ENCODE measurements around the gene PLA2G5. TPM values are rescaled to one million over a fixed set of nuclear protein-coding genes. Genes with fewer than 3 reads are reported as not detected.
A peak's percentile ranks its signal among the peaks of the same experiment; 100 is the strongest.

PLA2G5 gene
- total RNA-seq, 4 donors from 2014 or later: 0.97 to 6.7 (median 2.3) TPM; not detected in 1

- Histone ChIP-seq H3K27ac (peak overlapping the region in 2 of 4 donors; percentile 44 to 52), H3K27me3 (peaks cover 0 to 14% (median 0%) of the 10 kb centered on the region in 4 donors), H3K4me3 (no peak overlapping the region), H3K36me3 (no peaks in the 10 kb centered on the region), H3K9me3 (no peaks in the 10 kb centered on the region), H3K4me1 (peaks cover 0 to 4% (median 0%) of the 10 kb centered on the region in 3 donors)
- TF ChIP-seq POLR2A (IDR thresholded peaks at IDR 0.05): no peak
- TF ChIP-seq, protein P1, sequence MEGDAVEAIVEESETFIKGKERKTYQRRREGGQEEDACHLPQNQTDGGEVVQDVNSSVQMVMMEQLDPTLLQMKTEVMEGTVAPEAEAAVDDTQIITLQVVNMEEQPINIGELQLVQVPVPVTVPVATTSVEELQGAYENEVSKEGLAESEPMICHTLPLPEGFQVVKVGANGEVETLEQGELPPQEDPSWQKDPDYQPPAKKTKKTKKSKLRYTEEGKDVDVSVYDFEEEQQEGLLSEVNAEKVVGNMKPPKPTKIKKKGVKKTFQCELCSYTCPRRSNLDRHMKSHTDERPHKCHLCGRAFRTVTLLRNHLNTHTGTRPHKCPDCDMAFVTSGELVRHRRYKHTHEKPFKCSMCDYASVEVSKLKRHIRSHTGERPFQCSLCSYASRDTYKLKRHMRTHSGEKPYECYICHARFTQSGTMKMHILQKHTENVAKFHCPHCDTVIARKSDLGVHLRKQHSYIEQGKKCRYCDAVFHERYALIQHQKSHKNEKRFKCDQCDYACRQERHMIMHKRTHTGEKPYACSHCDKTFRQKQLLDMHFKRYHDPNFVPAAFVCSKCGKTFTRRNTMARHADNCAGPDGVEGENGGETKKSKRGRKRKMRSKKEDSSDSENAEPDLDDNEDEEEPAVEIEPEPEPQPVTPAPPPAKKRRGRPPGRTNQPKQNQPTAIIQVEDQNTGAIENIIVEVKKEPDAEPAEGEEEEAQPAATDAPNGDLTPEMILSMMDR (IDR thresholded peaks at IDR 0.05): no peak
- intact Hi-C loops (cut with DNase I): no loop called here
- 76% methylated on average over 2 of the region's 2 CpGs; no CpG with 5 or more reads in 1 of the 2 donors for WGBS, 2 donors
- no peak for DNase-seq
Observed at GRCh38 chr1:20073256-20073655, 3.3 kb downstream of the PLA2G5 start.

DNA sequence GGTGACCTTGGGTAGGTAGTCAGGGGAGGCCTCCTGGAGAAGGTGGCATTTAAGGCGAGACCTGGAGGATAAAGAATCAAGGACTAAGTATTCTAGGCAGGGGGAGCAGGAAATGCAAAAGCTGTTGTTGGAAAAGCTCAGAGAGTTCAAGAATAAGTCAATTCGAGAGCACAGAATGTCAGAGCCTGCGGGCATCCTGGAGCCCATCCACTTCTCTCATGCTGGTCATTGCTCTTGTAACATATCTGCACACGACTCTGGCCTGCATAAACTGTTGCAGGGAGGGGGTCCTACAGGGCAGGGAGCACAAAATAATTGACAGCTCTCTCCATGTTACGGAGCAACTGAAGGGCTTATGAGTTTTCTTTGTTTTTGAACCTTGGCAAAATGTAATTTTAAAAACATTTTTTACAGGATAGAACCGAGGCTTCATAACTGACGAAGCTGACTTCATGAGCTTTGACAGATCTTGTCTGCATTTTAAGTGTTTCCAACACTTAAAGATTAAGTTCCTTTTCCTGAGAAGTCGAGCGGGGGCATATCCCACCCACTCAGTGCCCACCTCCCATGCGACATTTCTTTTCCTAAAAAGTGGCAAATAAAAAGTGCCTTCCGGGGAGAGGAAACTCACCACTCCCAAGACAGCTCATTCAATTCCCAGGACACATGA lies 4.2 kb downstream of the PLA2G5 start:
- DNase-seq: no peak
- Histone ChIP-seq H3K27ac (peak overlapping the region in 1 of 4 donors; percentile 71), H3K4me3 (no peak overlapping the region), H3K4me1 (peaks cover 0 to 4% (median 0%) of the 10 kb centered on the region in 3 donors), H3K27me3 (peaks cover 0 to 14% (median 0%) of the 10 kb centered on the region in 4 donors), H3K9me3 (no peaks in the 10 kb centered on the region), H3K36me3 (no peaks in the 10 kb centered on the region)
- TF ChIP-seq POLR2A (IDR thresholded peaks at IDR 0.05): no peak
- TF ChIP-seq, protein P1 (IDR thresholded peaks at IDR 0.05): no peak
- intact Hi-C loops (cut with DNase I): no loop called here
- 54 to 61% methylated on average over 11 of the region's 11 CpGs for WGBS, 2 donors

GRCh38 chr1:20074725-20075171 lies 4.8 kb downstream of the PLA2G5 start:
- 36 to 57% methylated on average over 2 to 8 of the region's 8 CpGs for WGBS, 2 donors
- Histone ChIP-seq H3K27ac (peak overlapping the region in 1 of 4 donors; percentile 71), H3K36me3 (no peaks in the 10 kb centered on the region), H3K27me3 (peaks cover 0 to 14% (median 0%) of the 10 kb centered on the region in 4 donors), H3K4me3 (no peak overlapping the region), H3K4me1 (peaks cover 0 to 3% (median 0%) of the 10 kb centered on the region in 3 donors), H3K9me3 (no peaks in the 10 kb centered on the region)
- intact Hi-C loops (cut with DNase I): no loop called here
- TF ChIP-seq POLR2A (IDR thresholded peaks at IDR 0.05): no peak
- TF ChIP-seq, protein P1 (IDR thresholded peaks at IDR 0.05): no peak
- no peak for DNase-seq

GRCh38 chr1:20075345-20075744 lies 5.4 kb downstream of the PLA2G5 start:
- peaks cover 0 to 14% (median 0%) of the 10 kb centered on the region in 4 donors for H3K27me3 ChIP-seq
- 67 to 76% methylated on average over 2 of the region's 2 CpGs for WGBS, 2 donors
- DNase-seq: no peak
- intact Hi-C loops (cut with DNase I): no loop called here
- no peaks in the 10 kb centered on the region for H3K4me1 ChIP-seq
- H3K27ac ChIP-seq: peak overlapping the region in 1 of 4 donors; percentile 71
- H3K4me3 ChIP-seq: no peak overlapping the region
- TF ChIP-seq, protein P1 (IDR thresholded peaks at IDR 0.05): no peak
- TF ChIP-seq POLR2A (IDR thresholded peaks at IDR 0.05): no peak
- no peaks in the 10 kb centered on the region for H3K36me3 ChIP-seq
- H3K9me3 ChIP-seq: no peaks in the 10 kb centered on the region

DNA sequence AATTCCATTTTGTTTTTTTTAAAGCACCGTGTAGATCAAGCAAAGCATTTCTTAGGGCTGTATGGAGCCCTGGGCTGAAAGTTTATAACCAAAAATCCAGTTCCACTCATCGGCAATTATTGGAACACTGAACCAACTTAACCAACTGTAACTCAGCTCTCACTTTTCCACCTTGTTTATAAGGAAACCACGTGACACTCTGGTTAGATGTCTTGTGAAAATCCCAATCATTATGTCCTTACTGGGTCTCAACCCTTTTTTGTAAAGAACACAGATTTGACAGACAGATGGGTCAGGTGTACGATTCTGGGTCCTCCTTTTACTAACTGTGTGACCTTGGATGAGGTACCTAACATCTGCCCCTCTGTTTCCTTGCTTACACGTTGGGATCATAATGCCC lies 6.2 kb downstream of the PLA2G5 start:
- Histone ChIP-seq H3K27ac (no peak overlapping the region), H3K36me3 (no peaks in the 10 kb centered on the region), H3K27me3 (peaks cover 0 to 11% (median 0%) of the 10 kb centered on the region in 4 donors), H3K4me1 (no peaks in the 10 kb centered on the region), H3K4me3 (no peak overlapping the region), H3K9me3 (no peaks in the 10 kb centered on the region)
- WGBS, 2 donors: 60 to 65% methylated on average over 5 of the region's 5 CpGs
- intact Hi-C loops (cut with DNase I): no loop called here
- TF ChIP-seq, protein P1 (IDR thresholded peaks at IDR 0.05): no peak
- TF ChIP-seq POLR2A (IDR thresholded peaks at IDR 0.05): no peak
- DNase-seq: no peak
